Fibroblast of pulmonary artery (primary cell): ENCODE measurements around the gene ZNF408.
"Not testable (repeated sequence)": the region's sequence is repeated elsewhere in the genome, so short reads cannot be mapped to it uniquely, and the experiment has no call there.

Source experiments
- DNase-seq: peaks from one replicate; pipeline ENCODE4 v3.0.0-alpha.2; 2010; ENCODE audit warnings: low read depth
- H3K4me3 ChIP-seq: replicated peaks from 2 replicates; pipeline ENCODE4 v1.5.1; 2011; ENCODE audit warnings: low read depth, mild to moderate bottlenecking, control low read depth, low read length, moderate library complexity
- CTCF ChIP-seq: IDR thresholded peaks from 2 replicates; pipeline ENCODE4 v1.5.1; 2011; ENCODE audit warnings: mild to moderate bottlenecking, control low read depth, low read length, inconsistent platforms; ENCODE audit errors: missing control alignments

ZNF408 gene

GRCh38 chr11:46669711-46670139, 31.1 kb upstream of the ZNF408 start:
- peak; percentile 13 for TF ChIP-seq CTCF
- H3K4me3 ChIP-seq: no peak overlapping the region
- no peak for DNase-seq

- not testable (repeated sequence) for H3K4me3 ChIP-seq, DNase-seq
Observed at GRCh38 chr11:46670521-46670920, 30.3 kb upstream of the ZNF408 start.

GRCh38 chr11:46671958-46672315, 28.9 kb upstream of the ZNF408 start:
- TF ChIP-seq CTCF: no peak
- H3K4me3 ChIP-seq: no peak overlapping the region
- DNase-seq: no peak

GRCh38 chr11:46672381-46672839, 28.4 kb upstream of the ZNF408 start:
- H3K4me3 ChIP-seq: no peak overlapping the region
- TF ChIP-seq CTCF: no peak
- DNase-seq: no peak

- no peak for TF ChIP-seq CTCF
- H3K4me3 ChIP-seq: no peak overlapping the region
Observed at GRCh38 chr11:46673713-46674462, 26.9 kb upstream of the ZNF408 start.

GRCh38 chr11:46674463-46675287, 26.2 kb upstream of the ZNF408 start:
- DNase-seq: no peak
- H3K4me3 ChIP-seq: no peak overlapping the region

More at GRCh38 chr11:46673713-46674462, 26.9 kb upstream of the ZNF408 start:
- no peak for DNase-seq

More at GRCh38 chr11:46674463-46675287, 26.2 kb upstream of the ZNF408 start:
- no peak for TF ChIP-seq CTCF
